Subcutaneous abdominal adipose tissue (tissue), 5 donors: ENCODE data around the gene ALK.

Source experiments
- H3K27ac ChIP-seq: one replicate; pipeline ENCODE4 v1.7.0; 2013; ENCODE audit warnings: low read depth, mild to moderate bottlenecking, inconsistent platforms, low read length, moderate library complexity
- H3K27me3 ChIP-seq, 5 donors: one replicate each; pipeline ENCODE4 v1.7.0; 2013; ENCODE audit warnings: low read length in 5 of 5, inconsistent platforms in 1 of 5; ENCODE audit not compliant: control insufficient read depth in 5 of 5, insufficient read depth in 4 of 5
- H3K36me3 ChIP-seq, 5 donors: one replicate each; pipeline ENCODE4 v1.7.0; 2013; ENCODE audit warnings: low read length in 5 of 5; ENCODE audit not compliant: control insufficient read depth in 5 of 5, insufficient read depth in 5 of 5
- H3K4me1 ChIP-seq, 5 donors: one replicate each; pipeline ENCODE4 v1.7.0; 2013; ENCODE audit warnings: low read length in 5 of 5, mild to moderate bottlenecking in 3 of 5, moderate library complexity in 1 of 5; ENCODE audit not compliant: control insufficient read depth in 5 of 5, insufficient read depth in 5 of 5
- H3K4me3 ChIP-seq, 5 donors: one replicate each; pipeline ENCODE4 v1.7.0; 2013; ENCODE audit warnings: low read length in 5 of 5, low read depth in 1 of 5
- H3K9ac ChIP-seq, 5 donors: one replicate each; pipeline ENCODE4 v1.7.0; 2013; ENCODE audit warnings: low read length in 5 of 5, mild to moderate bottlenecking in 4 of 5, moderate library complexity in 3 of 5
- H3K9me3 ChIP-seq, 5 donors: one replicate each; pipeline ENCODE4 v1.7.0; 2013; ENCODE audit warnings: low read length in 5 of 5; ENCODE audit not compliant: control insufficient read depth in 5 of 5
- donor health status: healthy.
- donor health status: healthy.
- donor health status: healthy.
- donor health status: healthy.
- donor health status: healthy.

The ALK gene

GRCh38 chr2:29561628-29562027, 359.8 kb downstream of the ALK start:
- Histone ChIP-seq H3K4me1 (peaks cover 0 to 4% (median 0%) of the 10 kb centered on the region in 5 donors), H3K4me3 (no peak overlapping the region), H3K9ac (no peak overlapping the region), H3K27ac (no peak overlapping the region), H3K27me3 (no peaks in the 10 kb centered on the region), H3K36me3 (no peaks in the 10 kb centered on the region), H3K9me3 (no peaks in the 10 kb centered on the region)

GRCh38 chr2:29561181-29561580, 360.2 kb downstream of the ALK start:
- H3K27ac ChIP-seq = no peak overlapping the region
- H3K9me3 ChIP-seq = no peaks in the 10 kb centered on the region
- no peaks in the 10 kb centered on the region for H3K36me3 ChIP-seq
- H3K4me3 ChIP-seq = no peak overlapping the region
- H3K4me1 ChIP-seq = peaks cover 0 to 4% (median 0%) of the 10 kb centered on the region in 5 donors
- no peak overlapping the region for H3K9ac ChIP-seq
- H3K27me3 ChIP-seq = no peaks in the 10 kb centered on the region

- Histone ChIP-seq H3K9me3 (no peaks in the 10 kb centered on the region), H3K4me1 (peaks cover 0 to 4% (median 0%) of the 10 kb centered on the region in 5 donors), H3K27me3 (no peaks in the 10 kb centered on the region), H3K27ac (no peak overlapping the region), H3K4me3 (no peak overlapping the region), H3K9ac (no peak overlapping the region), H3K36me3 (no peaks in the 10 kb centered on the region)
Measured at GRCh38 chr2:29560566-29560965, 360.8 kb downstream of the ALK start.

GRCh38 chr2:29560030-29560429, 361.4 kb downstream of the ALK start:
- H3K27ac ChIP-seq = no peak overlapping the region
- no peaks in the 10 kb centered on the region for H3K9me3 ChIP-seq

GRCh38 chr2:29559578-29559977, 361.8 kb downstream of the ALK start:
- no peaks in the 10 kb centered on the region for H3K36me3 ChIP-seq
- peaks cover 0 to 4% (median 0%) of the 10 kb centered on the region in 5 donors for H3K4me1 ChIP-seq
- H3K4me3 ChIP-seq = no peak overlapping the region
- no peak overlapping the region for H3K27ac ChIP-seq
- H3K9ac ChIP-seq = no peak overlapping the region
- H3K27me3 ChIP-seq = no peaks in the 10 kb centered on the region
- H3K9me3 ChIP-seq = no peaks in the 10 kb centered on the region

More at GRCh38 chr2:29560030-29560429, 361.4 kb downstream of the ALK start:
- Histone ChIP-seq H3K27me3 (no peaks in the 10 kb centered on the region), H3K4me3 (no peak overlapping the region), H3K36me3 (no peaks in the 10 kb centered on the region), H3K9ac (no peak overlapping the region), H3K4me1 (peaks cover 0 to 4% (median 0%) of the 10 kb centered on the region in 5 donors)

GRCh38 chr2:29558097-29558496, 363.3 kb downstream of the ALK start:
- no peak overlapping the region for H3K9ac ChIP-seq
- H3K9me3 ChIP-seq = no peaks in the 10 kb centered on the region
- H3K4me1 ChIP-seq = peaks cover 0 to 4% (median 0%) of the 10 kb centered on the region in 5 donors
- no peaks in the 10 kb centered on the region for H3K27me3 ChIP-seq
- H3K4me3 ChIP-seq = no peak overlapping the region
- H3K36me3 ChIP-seq = no peaks in the 10 kb centered on the region
- H3K27ac ChIP-seq = no peak overlapping the region

GRCh38 chr2:29557268-29557667, 364.1 kb downstream of the ALK start:
- H3K4me3 ChIP-seq = no peak overlapping the region
- no peak overlapping the region for H3K27ac ChIP-seq
- H3K9me3 ChIP-seq = no peaks in the 10 kb centered on the region

GRCh38 chr2:29549069-29549380, 372.4 kb downstream of the ALK start:
- no peaks in the 10 kb centered on the region for H3K36me3 ChIP-seq
- no peak overlapping the region for H3K9ac ChIP-seq
- no peaks in the 10 kb centered on the region for H3K27me3 ChIP-seq

More at GRCh38 chr2:29557268-29557667, 364.1 kb downstream of the ALK start:
- Histone ChIP-seq H3K27me3 (no peaks in the 10 kb centered on the region), H3K9ac (no peak overlapping the region), H3K36me3 (no peaks in the 10 kb centered on the region), H3K4me1 (peaks cover 0 to 4% (median 0%) of the 10 kb centered on the region in 5 donors)

GRCh38 chr2:29544917-29545316, 376.5 kb downstream of the ALK start:
- H3K27ac ChIP-seq = no peak overlapping the region
- no peaks in the 10 kb centered on the region for H3K36me3 ChIP-seq
- no peaks in the 10 kb centered on the region for H3K9me3 ChIP-seq
- no peak overlapping the region for H3K9ac ChIP-seq
- H3K4me3 ChIP-seq = no peak overlapping the region
- no peaks in the 10 kb centered on the region for H3K4me1 ChIP-seq
- no peaks in the 10 kb centered on the region for H3K27me3 ChIP-seq

More at GRCh38 chr2:29549069-29549380, 372.4 kb downstream of the ALK start:
- Histone ChIP-seq H3K4me3 (no peak overlapping the region), H3K4me1 (no peaks in the 10 kb centered on the region), H3K9me3 (no peaks in the 10 kb centered on the region), H3K27ac (no peak overlapping the region)

GRCh38 chr2:29544031-29544430, 377.4 kb downstream of the ALK start:
- Histone ChIP-seq H3K4me3 (no peak overlapping the region), H3K9me3 (no peaks in the 10 kb centered on the region), H3K36me3 (no peaks in the 10 kb centered on the region), H3K4me1 (no peaks in the 10 kb centered on the region), H3K27ac (no peak overlapping the region), H3K9ac (no peak overlapping the region), H3K27me3 (no peaks in the 10 kb centered on the region)

- peaks cover 0 to 6% (median 0%) of the 10 kb centered on the region in 5 donors for H3K4me1 ChIP-seq
- H3K9ac ChIP-seq = no peak overlapping the region
- H3K36me3 ChIP-seq = no peaks in the 10 kb centered on the region
- H3K27ac ChIP-seq = no peak overlapping the region
- peaks cover 0 to 5% (median 0%) of the 10 kb centered on the region in 5 donors for H3K9me3 ChIP-seq
- H3K27me3 ChIP-seq = no peaks in the 10 kb centered on the region
- H3K4me3 ChIP-seq = no peak overlapping the region
Measured at GRCh38 chr2:29535188-29535587, 386.2 kb downstream of the ALK start.
